Stimulated activated CD8-positive, alpha-beta memory T cell treated with anti-CD3 and anti-CD28 coated beads, Interleukin-15, amount 100 ng/mL, for 24 hours (primary cell): ENCODE measurements around the gene UBE2E1.
"Not testable (repeated sequence)": the region's sequence is repeated elsewhere in the genome, so short reads cannot be mapped to it uniquely, and the experiment has no call there.

ENCODE experiments used
- DNase-seq: peaks from one replicate; pipeline ENCODE4 v3.0.0-alpha.2; 2020; ENCODE audit warnings: low read depth

UBE2E1 gene

GRCh38 chr3:23882487-23882918, 76.7 kb downstream of the UBE2E1 start:
- DNase-seq: no peak

- no peak for DNase-seq
Measured at GRCh38 chr3:23884481-23884880, 78.7 kb downstream of the UBE2E1 start.

DNA sequence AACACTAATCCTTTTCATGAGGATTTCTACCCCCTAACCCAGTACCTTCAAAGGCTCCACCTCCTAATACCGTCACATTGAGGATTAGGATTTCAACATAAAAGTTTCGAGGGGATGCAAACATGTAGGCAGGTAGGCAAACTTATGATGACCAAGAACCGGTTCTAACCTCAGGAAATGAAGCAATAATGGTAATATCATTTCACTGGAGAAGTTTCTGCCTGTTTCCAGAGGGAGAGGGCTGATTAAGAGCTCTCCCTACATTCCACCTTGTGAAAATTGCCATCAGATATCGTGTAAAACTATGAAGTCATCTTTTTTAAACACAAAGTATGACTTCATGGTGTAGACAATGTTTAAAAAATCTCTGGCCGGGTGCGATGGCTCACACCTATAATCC, 79.5 kb downstream of the UBE2E1 start:
- no peak for DNase-seq

GRCh38 chr3:23886311-23886710, 80.6 kb downstream of the UBE2E1 start:
- DNase-seq: no peak

DNA sequence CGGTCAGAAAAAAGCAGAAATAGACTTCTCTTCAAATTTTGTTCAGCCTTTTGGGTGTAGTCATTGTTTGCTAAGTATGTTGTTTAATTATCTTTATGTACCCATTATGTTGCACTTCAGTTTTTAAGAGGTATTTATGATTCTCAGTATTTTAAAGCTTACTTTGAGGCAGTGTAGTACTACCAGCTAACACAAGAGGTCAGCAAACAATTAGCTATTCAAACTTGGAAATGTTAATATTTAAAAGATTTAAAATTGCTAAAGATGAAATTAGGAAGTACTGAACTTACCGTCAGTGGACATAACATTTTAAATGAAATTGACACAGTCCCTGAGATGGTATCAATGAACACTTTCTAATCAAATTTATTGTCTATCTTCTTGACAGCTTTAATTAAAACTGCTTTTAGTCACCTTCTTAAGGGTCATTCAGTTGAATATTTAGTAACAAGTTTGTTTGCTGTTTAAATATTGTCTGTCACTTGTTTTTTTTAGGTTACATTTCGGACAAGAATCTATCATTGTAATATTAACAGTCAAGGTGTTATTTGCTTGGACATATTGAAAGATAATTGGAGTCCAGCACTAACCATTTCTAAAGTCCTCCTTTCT, 83.0 kb downstream of the UBE2E1 start:
- no peak for DNase-seq

DNA sequence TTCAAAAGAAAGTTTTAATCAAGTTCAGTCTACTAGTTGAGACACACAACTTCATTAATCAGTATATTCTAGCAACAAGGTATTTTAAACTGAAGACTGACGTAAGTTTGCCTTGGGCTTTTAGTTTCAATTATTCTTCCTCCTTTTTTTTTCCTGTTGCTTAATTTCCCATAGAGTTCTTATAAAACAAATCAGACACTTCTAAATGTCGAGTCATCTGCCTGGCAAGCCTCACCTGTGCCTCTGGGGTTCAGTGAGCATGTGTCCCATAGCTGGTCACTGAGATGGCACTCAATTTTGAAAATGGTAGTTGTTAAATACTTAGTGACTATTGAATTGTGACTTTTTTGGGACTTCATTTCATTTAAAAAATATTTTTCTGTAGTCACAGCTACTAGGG, 83.6 kb downstream of the UBE2E1 start:
- DNase-seq: no peak

- DNase-seq: no peak
Measured at GRCh38 chr3:23889950-23890349, 84.2 kb downstream of the UBE2E1 start.

GRCh38 chr3:23894254-23895061, 88.7 kb downstream of the UBE2E1 start:
- no peak for DNase-seq

- DNase-seq: no peak
Measured at GRCh38 chr3:23895181-23895580, 89.4 kb downstream of the UBE2E1 start.

GRCh38 chr3:23900744-23901143, 95.0 kb downstream of the UBE2E1 start:
- DNase-seq: no peak

DNA sequence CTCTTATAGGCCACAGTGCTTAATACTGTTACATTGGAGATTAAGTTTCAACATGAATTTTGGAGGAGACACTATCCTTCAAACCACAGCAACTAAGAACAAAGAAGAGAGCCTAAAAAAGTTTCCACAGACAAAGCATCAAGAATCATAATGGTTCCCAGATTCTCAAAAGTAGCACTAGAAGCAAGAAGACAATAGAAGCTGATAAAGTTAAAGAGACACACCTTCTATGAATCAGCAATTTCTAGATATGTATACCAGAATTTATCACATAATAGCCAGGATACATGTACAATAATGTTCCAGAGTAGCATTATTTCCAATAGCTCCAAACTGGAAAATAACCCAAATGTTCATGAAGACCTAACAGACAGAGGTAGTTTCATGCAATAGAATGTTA, 98.8 kb downstream of the UBE2E1 start:
- DNase-seq: no peak

- no peak for DNase-seq
Measured at GRCh38 chr3:23909341-23909740, 103.6 kb downstream of the UBE2E1 start.

DNA sequence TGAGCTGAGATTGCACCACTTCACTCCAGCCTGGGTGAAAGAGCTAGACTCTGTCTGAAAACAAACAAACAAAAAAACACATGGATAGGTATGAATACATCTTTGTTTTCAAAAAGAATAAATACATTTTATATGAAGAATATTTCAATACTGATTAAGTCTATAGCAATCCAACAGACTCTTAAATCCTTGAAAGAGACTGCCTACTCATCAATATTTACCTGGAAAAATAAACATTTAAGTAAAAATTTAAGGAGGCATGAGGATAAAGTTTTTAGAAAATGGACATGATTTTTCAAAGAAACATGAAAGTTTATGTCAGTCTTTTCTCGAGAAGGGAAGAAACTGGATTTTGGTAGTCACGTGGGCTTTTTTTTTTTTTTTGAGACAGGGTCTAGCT, 105.6 kb downstream of the UBE2E1 start:
- DNase-seq: no peak

DNA sequence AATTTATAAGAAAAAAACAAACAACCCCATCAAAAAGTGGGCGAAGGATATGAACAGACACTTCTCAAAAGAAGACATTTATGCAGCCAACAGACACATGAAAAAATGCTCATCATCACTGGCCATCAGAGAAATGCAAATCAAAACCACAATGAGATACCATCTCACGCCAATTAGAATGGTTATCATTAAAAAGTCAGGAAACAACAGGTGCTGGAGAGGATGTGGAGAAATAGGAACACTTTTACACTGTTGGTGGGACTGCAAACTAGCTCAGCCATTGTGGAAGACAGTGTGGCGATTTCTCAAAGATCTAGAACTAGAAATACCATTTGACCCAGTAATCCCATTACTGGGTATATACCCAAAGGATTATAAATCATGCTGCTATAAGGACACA, 106.6 kb downstream of the UBE2E1 start:
- not testable (repeated sequence) for DNase-seq

GRCh38 chr3:23913182-23913581, 107.4 kb downstream of the UBE2E1 start:
- DNase-seq: no peak

DNA sequence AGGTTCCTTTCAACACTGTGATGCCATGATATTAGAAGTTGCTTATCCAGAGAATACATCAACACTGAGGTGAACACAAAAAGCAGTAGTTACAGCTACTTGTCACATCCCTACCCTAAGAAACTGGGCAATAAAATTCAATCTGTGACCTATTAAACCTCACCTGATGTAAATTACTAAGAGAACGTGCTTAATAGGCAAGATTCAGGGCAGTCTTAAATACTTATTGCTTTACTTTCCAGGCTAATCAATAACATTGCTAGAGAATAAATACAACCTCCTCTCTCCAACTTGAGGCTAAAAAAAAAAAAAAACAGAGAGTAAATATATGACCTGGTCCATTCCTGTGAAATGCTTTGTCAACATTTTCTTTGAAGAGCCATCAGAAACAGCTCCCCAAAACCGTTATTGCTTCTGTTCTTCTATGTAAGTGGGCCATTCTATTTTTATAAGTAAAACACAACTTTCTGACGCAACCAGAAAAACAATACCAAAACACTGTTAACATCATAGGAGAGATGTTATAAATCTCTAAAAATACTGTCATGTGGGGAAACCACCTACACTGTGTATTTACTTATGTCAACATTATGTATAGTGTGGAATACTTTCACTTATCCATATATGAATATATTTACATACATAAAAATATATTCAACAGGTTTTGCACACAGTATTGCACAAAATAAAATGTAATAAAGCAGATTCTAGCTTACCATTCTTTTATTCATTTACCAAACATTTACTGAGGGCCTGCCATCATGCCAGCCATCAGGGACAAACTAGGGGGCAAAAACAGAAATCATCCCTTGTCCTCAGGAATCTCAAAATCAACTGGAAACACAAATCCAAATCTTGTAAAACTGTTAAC, 108.4 kb downstream of the UBE2E1 start:
- no peak for DNase-seq

DNA sequence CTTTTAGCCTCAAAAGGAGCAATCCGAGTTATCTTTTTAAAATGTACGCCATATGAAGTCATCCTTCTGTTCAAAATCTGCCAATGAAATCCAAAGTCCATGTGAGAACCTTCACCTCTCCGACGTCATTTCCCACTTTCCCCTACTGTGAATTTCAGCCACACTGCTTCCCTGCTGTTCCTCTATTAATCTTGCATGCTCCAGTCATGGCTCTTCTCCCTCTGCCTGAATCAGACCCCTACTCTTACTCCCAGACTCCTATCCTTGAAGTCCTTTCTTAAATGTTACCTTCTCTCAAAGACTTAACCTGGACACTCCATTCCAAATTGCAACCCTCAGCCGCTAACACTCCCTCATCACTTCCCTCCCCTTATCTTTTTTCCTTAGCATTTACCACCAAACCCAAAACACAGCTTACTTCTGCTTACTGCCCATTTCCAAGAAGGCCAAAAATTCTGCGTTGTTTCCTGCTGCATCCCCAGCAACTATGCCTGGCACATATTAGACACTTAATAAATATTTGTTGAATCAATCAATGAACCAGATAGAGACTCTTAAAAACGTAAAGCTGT, 109.9 kb downstream of the UBE2E1 start:
- DNase-seq: no peak

DNA sequence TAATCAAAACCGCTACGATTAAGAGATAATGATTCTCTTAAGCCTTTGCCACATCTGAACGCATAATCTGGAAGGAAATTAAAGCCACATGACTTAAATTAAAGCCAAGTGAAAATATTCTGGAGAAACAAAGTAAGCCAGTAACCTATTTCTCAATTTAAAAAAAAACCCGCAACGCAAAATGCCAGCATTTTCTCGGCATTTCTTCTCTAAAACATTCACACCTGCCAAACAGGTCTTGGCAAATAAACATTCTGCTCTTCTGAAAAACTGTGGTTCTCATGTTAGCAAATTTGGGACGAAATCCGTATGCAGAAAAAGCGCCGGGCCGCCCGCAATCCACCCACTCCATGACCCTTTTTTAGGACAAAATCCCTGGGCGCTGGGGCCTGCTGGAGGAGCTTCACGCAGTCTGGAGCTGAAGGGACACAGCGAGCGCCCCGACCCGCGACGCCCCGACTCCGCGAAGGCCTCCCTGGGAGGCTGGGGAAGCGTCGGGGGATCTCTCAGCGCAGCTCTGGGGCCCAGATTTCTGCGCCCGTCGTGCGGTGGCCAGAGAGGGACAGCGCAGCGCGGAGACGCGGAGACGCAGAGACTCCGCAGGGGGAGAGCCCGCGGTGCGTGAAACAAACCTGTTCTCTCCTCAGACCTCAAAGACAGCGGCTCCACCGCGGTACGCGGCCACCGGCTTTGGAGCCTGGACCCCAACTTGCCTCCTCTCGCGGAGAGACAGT, 110.6 kb downstream of the UBE2E1 start:
- no peak for DNase-seq

DNA sequence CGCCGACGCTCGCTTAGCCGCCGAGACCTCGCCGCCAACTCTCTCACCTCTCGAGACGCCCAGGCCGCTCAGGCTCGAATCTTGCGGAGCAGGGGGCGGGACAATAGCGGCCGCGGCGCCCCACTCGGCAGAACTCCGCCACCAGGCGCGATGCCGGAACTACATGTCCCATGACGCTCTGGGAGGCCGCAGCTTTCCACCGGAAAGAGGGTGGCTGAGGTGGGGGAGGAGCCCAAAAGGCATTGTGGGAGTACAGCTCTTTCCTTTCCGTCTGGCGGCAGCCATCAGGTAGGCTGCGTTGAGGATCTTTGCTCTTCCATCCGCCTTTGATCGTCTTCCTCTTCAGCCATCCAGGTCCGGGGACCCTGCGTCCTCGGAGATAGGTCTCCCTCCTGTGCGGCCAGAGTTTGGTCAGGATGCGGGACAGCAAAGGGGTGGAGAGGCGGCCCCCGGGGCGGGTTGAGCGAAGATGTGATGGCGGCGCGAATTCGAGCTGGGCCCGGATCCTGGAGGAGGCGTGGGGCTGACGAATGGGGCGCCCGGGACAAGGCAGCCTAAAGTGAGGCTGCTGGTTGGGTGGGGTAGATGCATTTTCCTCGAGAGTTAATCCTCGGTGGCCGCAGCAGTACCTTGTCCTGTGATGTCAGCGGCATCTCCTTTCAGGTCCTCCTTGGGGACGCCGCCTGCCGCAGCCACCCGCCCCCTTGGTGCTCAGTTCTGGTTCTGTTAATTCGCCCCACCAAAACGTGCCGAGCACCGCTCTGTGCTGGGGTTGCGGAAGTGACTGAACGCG, 111.3 kb downstream of the UBE2E1 start, which contains the start of the genes NKIRAS1 and RPL15:
Gene NKIRAS1 (minus strand): TSS at position 105 of the 793 bp plus-strand sequence. CDS start 6,086 bp downstream, outside the sequence.
Gene RPL15 (plus strand): TSS at position 247 of the 793 bp plus-strand sequence. CDS start 728 bp downstream, outside the sequence.
- DNase-seq: peak; percentile 89

- not testable (repeated sequence) for DNase-seq
Measured at GRCh38 chr3:23917679-23918303, 112.0 kb downstream of the UBE2E1 start.
